ENCODE results near the gene ABTB2.
A peak's percentile ranks its signal among the peaks of the same experiment; 100 is the strongest.

Gene ABTB2

DNA sequence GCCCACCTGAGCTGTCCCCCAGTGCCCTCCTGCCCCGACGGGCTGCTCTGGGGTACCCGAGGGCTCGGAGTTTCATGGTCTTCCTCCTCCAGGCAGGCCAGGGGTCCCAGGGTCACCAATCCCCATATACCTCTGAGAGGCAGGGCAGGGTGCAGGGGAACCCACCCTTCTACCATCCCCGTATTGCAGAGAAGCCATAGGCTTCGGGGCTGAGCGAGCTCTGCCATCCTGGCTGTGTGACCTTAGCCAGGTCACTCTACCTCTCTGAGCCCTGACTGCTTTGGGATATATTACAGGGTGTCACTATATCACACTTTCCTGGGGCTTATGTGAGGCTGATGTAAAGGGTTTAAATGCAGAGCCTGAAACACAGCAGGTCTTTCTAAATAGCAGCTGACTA, 195.0 kb downstream of the ABTB2 start:
- no peak overlapping the region for H3K27ac Mint-ChIP-seq
- peaks cover 7% of the 10 kb centered on the region for H3K4me1 Mint-ChIP-seq

DNA sequence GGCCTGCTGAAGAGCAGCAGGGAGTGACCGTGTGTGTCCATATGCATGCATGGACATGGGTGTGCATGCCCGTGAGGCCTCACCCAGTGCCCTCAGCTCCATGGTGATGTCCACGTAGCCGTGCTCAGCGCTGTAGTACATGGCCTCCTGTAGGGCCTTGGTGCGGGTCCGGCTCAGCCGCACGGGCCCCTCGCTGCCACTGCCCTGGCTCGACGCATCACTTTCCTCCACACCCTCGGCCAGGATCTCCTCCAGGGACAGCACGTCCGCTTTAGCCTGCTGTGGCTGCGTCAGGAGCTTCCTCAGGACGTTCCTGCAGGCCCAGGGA, 195.4 kb downstream of the ABTB2 start:
- Mint-ChIP-seq H3K27ac (no peak overlapping the region), H3K36me3 (peaks cover 48% of the 10 kb centered on the region), H3K4me3 (no peak overlapping the region), H3K4me1 (peaks cover 7% of the 10 kb centered on the region), H3K27me3 (no peaks in the 10 kb centered on the region), H3K9me3 (no peaks in the 10 kb centered on the region)
- ATAC-seq, result no peak

More for the DNA sequence above, 195.0 kb downstream of the ABTB2 start:
- no peak for ATAC-seq
- H3K9me3 Mint-ChIP-seq, result no peaks in the 10 kb centered on the region
- peaks cover 48% of the 10 kb centered on the region for H3K36me3 Mint-ChIP-seq
- H3K27me3 Mint-ChIP-seq, result no peaks in the 10 kb centered on the region
- no peak overlapping the region for H3K4me3 Mint-ChIP-seq

DNA sequence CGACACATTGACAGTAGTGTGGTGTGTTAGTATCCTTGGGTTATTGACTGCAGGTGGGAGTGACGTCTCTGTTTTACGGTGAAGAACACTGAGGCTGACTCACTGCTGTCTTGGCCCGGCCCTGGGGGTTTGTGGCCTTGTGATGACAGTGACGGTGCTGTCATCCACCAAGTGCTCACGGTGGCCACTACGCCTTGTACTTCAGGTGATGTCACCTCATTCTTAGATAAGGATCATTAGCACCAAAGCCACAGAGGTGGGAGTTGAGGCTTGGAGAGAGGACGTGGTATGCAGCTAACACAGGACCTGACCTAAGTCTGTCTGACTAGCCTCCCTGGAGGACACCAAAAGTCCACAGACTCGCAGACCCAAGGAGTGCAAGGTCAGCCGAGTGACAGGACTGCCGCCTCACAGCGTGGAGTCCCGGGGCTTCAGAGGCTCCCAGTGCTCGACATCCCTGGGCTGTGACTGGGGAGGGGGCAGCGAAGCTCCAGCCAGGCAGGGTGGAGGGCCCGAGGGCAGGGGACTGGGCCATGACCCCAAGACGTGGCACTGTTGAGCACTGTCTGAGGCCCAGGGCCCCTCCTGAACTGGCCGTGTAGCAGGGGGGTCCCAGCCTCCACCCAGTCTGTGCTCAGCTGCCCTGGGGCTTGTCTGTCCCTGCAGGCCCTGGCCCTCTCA, 195.9 kb downstream of the ABTB2 start:
- ATAC-seq, result peak; percentile 72
- Mint-ChIP-seq H3K27me3 (no peaks in the 10 kb centered on the region), H3K9me3 (no peaks in the 10 kb centered on the region), H3K36me3 (peaks cover 44% of the 10 kb centered on the region), H3K4me3 (no peak overlapping the region), H3K27ac (no peak overlapping the region), H3K4me1 (peaks cover 7% of the 10 kb centered on the region)

DNA sequence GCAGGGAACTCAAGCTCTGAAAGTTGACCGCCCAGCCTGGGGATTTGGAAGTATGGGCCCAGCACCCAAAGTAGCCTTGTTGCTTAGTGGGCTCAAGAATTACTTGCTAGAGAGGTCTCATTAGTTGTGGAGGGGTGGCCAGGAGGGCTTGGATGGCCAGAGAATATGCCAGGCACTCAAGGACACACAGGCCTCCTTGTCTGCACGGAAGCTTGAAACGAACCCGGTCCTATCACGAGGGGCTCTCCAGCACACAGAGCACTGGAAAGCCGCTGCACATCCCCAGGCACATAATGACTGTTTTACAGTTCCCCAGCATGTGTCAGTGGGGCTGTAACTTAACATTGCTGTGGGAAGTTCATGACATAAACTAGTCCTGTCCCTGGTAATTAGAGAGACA, 196.4 kb downstream of the ABTB2 start:
- peaks cover 38% of the 10 kb centered on the region for H3K36me3 Mint-ChIP-seq
- no peak for ATAC-seq
- no peaks in the 10 kb centered on the region for H3K27me3 Mint-ChIP-seq
- no peak overlapping the region for H3K4me3 Mint-ChIP-seq
- H3K27ac Mint-ChIP-seq, result no peak overlapping the region
- no peaks in the 10 kb centered on the region for H3K9me3 Mint-ChIP-seq
- H3K4me1 Mint-ChIP-seq, result peaks cover 7% of the 10 kb centered on the region

- no peaks in the 10 kb centered on the region for H3K9me3 Mint-ChIP-seq
- ATAC-seq, result no peak
- H3K36me3 Mint-ChIP-seq, result peaks cover 38% of the 10 kb centered on the region
Observed at GRCh38 chr11:34160791-34161190, 197.0 kb downstream of the ABTB2 start.

DNA sequence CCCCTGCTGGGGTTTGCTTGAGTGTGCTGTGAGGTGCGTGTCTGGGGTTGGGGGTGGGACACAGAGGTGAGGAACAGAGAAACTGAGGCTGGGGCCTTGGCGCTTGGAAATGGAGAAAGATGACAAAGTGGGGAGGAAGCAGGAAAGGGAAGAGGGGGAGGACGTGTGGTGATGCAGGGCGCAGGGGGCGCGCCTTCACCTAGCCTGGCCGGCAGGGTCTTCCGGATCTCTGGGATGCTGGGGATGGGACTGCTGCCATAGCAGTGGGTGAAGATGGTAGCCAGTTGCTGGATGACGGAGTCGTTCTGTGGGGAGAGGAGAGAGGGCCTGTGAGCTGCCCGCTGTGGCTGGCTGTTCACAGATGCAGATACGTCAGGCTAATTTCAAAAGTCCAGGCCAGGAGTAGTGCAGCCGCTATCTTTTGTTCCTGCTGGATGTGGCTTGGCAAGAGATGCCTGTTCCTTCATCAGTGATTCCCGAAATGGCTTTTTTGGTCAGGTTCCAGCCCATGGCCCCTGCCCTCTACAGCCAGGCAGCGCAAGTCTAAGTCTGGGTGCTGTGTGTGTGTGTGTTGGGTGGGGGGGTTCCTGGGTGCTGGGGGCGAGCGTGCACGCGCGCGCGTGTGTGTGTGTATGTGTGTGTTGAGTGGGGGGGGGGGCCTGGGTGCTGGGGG, 197.6 kb downstream of the ABTB2 start:
- no peaks in the 10 kb centered on the region for H3K9me3 Mint-ChIP-seq
- H3K4me3 Mint-ChIP-seq, result no peak overlapping the region
- no peak for ATAC-seq
- no peaks in the 10 kb centered on the region for H3K27me3 Mint-ChIP-seq
- no peak overlapping the region for H3K27ac Mint-ChIP-seq
- H3K4me1 Mint-ChIP-seq, result peaks cover 7% of the 10 kb centered on the region
- H3K36me3 Mint-ChIP-seq, result peaks cover 33% of the 10 kb centered on the region

More at GRCh38 chr11:34160791-34161190, 197.0 kb downstream of the ABTB2 start:
- Mint-ChIP-seq H3K27ac (no peak overlapping the region), H3K4me1 (peaks cover 7% of the 10 kb centered on the region), H3K27me3 (no peaks in the 10 kb centered on the region), H3K4me3 (no peak overlapping the region)

DNA sequence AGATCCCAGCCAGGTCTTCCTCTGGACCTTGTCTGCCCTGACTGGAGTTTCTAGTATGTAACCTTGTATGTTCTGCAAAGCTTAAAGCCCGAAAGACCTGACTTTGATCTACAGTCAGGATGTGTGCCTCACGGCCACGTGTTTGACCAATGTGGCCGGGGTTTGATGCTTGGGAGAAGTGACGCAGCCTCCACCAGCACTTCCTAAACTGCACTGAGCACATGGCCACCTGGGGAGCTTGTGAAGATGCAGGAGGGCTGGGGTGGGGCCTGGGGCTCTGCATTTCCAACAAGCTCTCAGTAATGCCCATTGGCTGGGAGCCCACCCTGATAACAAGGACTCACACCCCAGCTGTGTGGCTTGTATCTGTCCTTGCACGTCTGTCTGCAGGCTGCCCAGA, 199.1 kb downstream of the ABTB2 start:
- no peak overlapping the region for H3K4me3 Mint-ChIP-seq
- H3K9me3 Mint-ChIP-seq, result no peaks in the 10 kb centered on the region
- H3K36me3 Mint-ChIP-seq, result peaks cover 27% of the 10 kb centered on the region
- peaks cover 21% of the 10 kb centered on the region for H3K4me1 Mint-ChIP-seq
- H3K27ac Mint-ChIP-seq, result no peak overlapping the region
- no peak for ATAC-seq
- no peaks in the 10 kb centered on the region for H3K27me3 Mint-ChIP-seq

- no peak overlapping the region for H3K27ac Mint-ChIP-seq
- H3K9me3 Mint-ChIP-seq, result no peaks in the 10 kb centered on the region
- no peak for ATAC-seq
- H3K4me1 Mint-ChIP-seq, result peaks cover 34% of the 10 kb centered on the region
- peaks cover 39% of the 10 kb centered on the region for H3K36me3 Mint-ChIP-seq
- H3K4me3 Mint-ChIP-seq, result no peak overlapping the region
- no peaks in the 10 kb centered on the region for H3K27me3 Mint-ChIP-seq
Observed at GRCh38 chr11:34157163-34157562, 200.6 kb downstream of the ABTB2 start.

DNA sequence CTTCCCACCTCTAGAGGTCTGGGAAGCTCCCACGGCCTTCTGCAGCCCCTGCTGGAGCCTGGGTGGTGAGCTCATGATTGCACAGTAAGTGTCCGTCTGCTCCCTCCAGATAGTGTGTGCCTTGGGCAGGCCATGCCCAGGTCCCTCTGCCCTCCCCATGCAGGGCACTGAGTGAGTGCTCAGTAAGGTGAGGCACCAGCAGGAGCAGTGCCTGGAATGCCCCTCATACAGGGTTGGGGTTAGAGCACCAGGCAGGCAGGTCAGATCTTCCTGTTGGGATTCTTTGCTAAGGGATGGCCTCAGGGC, 202.1 kb downstream of the ABTB2 start:
- no peak for ATAC-seq
- no peak overlapping the region for H3K27ac Mint-ChIP-seq
- peaks cover 34% of the 10 kb centered on the region for H3K4me1 Mint-ChIP-seq
- no peak overlapping the region for H3K4me3 Mint-ChIP-seq
- no peaks in the 10 kb centered on the region for H3K9me3 Mint-ChIP-seq
- peaks cover 45% of the 10 kb centered on the region for H3K36me3 Mint-ChIP-seq
- no peaks in the 10 kb centered on the region for H3K27me3 Mint-ChIP-seq

- Mint-ChIP-seq H3K27me3 (no peaks in the 10 kb centered on the region), H3K9me3 (no peaks in the 10 kb centered on the region), H3K4me1 (peaks cover 34% of the 10 kb centered on the region), H3K36me3 (peaks cover 44% of the 10 kb centered on the region), H3K4me3 (peak overlapping the region; percentile 21), H3K27ac (peak overlapping the region; percentile 38)
- ATAC-seq, result no peak
Observed at GRCh38 chr11:34155057-34155756, 202.6 kb downstream of the ABTB2 start.

- Mint-ChIP-seq H3K36me3 (peaks cover 38% of the 10 kb centered on the region), H3K4me3 (peak overlapping the region; percentile 21), H3K27ac (peak overlapping the region; percentile 38), H3K9me3 (no peaks in the 10 kb centered on the region), H3K27me3 (no peaks in the 10 kb centered on the region), H3K4me1 (peaks cover 34% of the 10 kb centered on the region)
- peak; percentile 88 for ATAC-seq
Observed at GRCh38 chr11:34154059-34154875, 203.5 kb downstream of the ABTB2 start.

DNA sequence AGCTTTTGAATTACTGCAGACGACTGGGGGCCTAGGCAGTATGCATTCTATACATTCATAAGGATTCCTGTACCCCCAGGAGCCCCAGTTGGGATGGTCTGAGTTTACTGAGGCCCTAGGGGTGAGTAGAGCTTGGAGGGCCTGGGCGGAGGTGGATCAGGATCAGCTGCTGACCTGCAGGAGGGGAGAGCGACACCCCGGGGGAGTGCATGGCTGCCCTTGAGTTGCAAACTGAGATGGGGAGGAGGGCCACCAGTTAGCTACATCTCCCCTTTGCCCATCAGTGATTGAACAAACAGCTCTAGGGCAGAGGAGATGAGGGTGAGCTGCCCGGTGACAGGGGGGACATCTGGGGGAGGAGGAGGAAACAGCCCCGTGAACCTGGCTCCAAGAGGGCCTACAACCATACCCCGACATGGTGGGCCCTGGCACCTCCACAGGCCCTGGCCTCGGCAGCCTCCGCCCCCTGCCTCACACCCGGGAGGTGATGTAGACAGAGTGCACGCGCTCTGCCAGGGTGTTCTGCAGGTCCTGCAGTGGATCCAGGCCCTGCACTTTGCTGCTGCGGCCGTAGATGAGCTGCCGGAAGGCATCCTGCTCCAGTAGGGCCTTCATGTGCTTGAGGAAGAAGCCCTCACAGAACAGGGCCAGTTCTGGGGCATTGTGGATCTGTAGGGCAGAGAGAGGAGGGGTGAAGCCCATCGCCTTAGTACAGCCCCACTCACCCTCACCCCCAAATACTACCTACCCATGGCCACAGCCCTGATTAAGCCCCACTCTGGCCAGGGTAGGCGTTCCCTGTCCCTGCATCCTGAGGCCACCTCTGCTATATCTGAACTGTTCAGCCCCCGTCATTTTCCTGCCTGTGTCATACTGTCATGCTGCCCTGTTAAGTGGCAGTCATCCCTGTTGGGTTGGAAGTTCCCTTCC, 205.6 kb downstream of the ABTB2 start:
- Mint-ChIP-seq H3K9me3 (no peaks in the 10 kb centered on the region), H3K4me1 (peaks cover 27% of the 10 kb centered on the region), H3K36me3 (peaks cover 24% of the 10 kb centered on the region), H3K27me3 (no peaks in the 10 kb centered on the region), H3K4me3 (no peak overlapping the region), H3K27ac (peak overlapping the region; percentile 38)
- no peak for ATAC-seq

DNA sequence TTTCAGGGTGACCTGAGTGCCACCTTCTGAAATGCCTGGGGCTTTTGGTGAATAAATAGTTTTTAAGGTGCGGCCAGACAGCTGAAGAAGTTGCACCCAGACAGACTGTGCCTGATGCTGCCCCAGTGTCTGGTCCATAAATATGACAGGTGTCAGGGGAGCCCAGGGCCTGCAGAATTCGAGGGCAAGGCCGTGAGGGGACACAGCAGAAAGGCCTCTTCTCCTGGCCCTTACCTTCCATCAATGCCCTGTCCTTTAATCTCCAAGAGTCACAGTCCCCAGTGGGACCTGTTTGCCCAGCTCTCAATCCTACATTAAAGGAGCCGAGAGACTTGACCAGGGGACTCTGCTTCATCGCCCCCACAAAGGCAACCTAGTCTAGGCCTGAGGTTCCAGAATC, 206.6 kb downstream of the ABTB2 start:
- Mint-ChIP-seq H3K4me1 (peaks cover 32% of the 10 kb centered on the region), H3K27me3 (no peaks in the 10 kb centered on the region), H3K27ac (no peak overlapping the region), H3K36me3 (peaks cover 34% of the 10 kb centered on the region), H3K9me3 (no peaks in the 10 kb centered on the region), H3K4me3 (no peak overlapping the region)
- no peak for ATAC-seq

- Mint-ChIP-seq H3K4me1 (peaks cover 38% of the 10 kb centered on the region), H3K36me3 (peaks cover 40% of the 10 kb centered on the region), H3K27ac (no peak overlapping the region), H3K4me3 (no peak overlapping the region), H3K9me3 (no peaks in the 10 kb centered on the region), H3K27me3 (no peaks in the 10 kb centered on the region)
- no peak for ATAC-seq
Observed at GRCh38 chr11:34150494-34151151, 207.2 kb downstream of the ABTB2 start.
